WTC11 (cell line): ENCODE data around the gene ASB4.

Source experiments
- ATF3 ChIP-seq: sonication (generic); formaldehyde crosslinking; conservative IDR thresholded peaks from 2 replicates; pipeline ENCODE4 v1.8.1; 2022; ENCODE audit warnings: mild to moderate bottlenecking, missing genetic modification reagents
- CBFB ChIP-seq: sonication (generic); formaldehyde crosslinking; IDR thresholded peaks from 2 replicates; pipeline ENCODE4 v1.8.1; 2022; ENCODE audit warnings: mild to moderate bottlenecking, low read depth, missing genetic modification reagents
- CTCF ChIP-seq: fragments of 200-600 bp; IDR thresholded peaks from 2 replicates; pipeline ENCODE4 v1.8.0; 2022; ENCODE audit warnings: antibody characterized with exemption
- KAT7 ChIP-seq: sonication (generic); formaldehyde crosslinking; IDR thresholded peaks from 2 replicates; pipeline ENCODE4 v1.8.1; 2023; ENCODE audit warnings: missing genetic modification reagents, mild to moderate bottlenecking, borderline replicate concordance
- USF2 ChIP-seq: sonication (generic); formaldehyde crosslinking; IDR thresholded peaks from 2 replicates; pipeline ENCODE4 v1.8.1; 2023; ENCODE audit warnings: mild to moderate bottlenecking, missing genetic modification reagents, moderate library complexity
- ZNF121 ChIP-seq: sonication (generic); formaldehyde crosslinking; IDR thresholded peaks from 2 replicates; pipeline ENCODE4 v1.8.0; 2023; ENCODE audit warnings: missing genetic modification reagents
- ZNF232 ChIP-seq: sonication (generic); formaldehyde crosslinking; IDR thresholded peaks from 2 replicates; pipeline ENCODE4 v1.8.0; 2022; ENCODE audit warnings: mild to moderate bottlenecking, missing genetic modification reagents
- ZNF416 ChIP-seq: fragments of 250-450 bp; sonication (Bioruptor Pico); IDR thresholded peaks from 2 replicates; pipeline ENCODE4 v1.9.0; 2021; ENCODE audit warnings: mild to moderate bottlenecking, inconsistent platforms
- TF ChIP-seq, protein P1 (sequence below): sonication (generic); formaldehyde crosslinking; IDR thresholded peaks from 2 replicates; pipeline ENCODE4 v1.8.1; 2022; ENCODE audit warnings: low read depth, mild to moderate bottlenecking, moderate library complexity, missing genetic modification reagents, borderline replicate concordance
- TF ChIP-seq, protein P2 (sequence below): sonication (generic); formaldehyde crosslinking; conservative IDR thresholded peaks from 2 replicates; pipeline ENCODE4 v1.8.1; 2023; ENCODE audit warnings: mild to moderate bottlenecking, low read depth, missing genetic modification reagents, moderate library complexity

DNA sequence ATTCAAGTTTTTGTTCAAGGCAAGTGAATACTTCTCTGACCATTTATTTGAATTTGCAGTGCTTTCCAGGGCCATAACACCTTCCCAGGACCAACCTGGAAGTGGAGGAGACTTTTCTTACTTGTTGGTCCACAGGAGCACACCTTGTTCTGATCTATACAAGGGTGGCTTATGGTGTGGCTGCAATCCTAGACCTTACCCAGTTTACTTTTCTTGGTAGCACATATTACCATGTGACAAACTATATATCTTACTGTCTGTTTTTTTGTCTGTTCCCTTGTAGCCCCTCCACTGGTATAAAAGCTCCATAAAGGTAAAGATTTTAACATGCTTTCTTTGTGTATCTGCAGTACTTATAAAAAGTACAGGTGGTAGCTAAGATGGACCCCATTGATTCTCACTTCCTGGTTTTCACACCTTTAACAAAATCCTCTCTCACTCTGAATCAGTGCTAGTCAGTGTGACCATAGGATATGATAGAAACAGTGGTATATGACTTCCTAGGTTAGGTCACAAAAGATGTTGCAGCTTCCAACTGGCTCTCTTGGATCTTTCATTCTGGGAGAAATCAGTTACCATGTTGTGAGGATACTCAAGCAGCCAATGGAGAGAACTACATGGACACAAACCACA, 5.6 kb upstream of the ASB4 start:
- no peak for TF ChIP-seq ZNF121 (CRISPR knock-in tag)
- no peak for TF ChIP-seq KAT7 (CRISPR knock-in tag)
- no peak for TF ChIP-seq ATF3
- TF ChIP-seq, protein P1, sequence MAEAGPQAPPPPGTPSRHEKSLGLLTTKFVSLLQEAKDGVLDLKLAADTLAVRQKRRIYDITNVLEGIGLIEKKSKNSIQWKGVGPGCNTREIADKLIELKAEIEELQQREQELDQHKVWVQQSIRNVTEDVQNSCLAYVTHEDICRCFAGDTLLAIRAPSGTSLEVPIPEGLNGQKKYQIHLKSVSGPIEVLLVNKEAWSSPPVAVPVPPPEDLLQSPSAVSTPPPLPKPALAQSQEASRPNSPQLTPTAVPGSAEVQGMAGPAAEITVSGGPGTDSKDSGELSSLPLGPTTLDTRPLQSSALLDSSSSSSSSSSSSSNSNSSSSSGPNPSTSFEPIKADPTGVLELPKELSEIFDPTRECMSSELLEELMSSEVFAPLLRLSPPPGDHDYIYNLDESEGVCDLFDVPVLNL (CRISPR knock-in tag), result no peak
- no peak for TF ChIP-seq CTCF
- TF ChIP-seq CBFB (CRISPR knock-in tag), result no peak
- TF ChIP-seq, protein P2, sequence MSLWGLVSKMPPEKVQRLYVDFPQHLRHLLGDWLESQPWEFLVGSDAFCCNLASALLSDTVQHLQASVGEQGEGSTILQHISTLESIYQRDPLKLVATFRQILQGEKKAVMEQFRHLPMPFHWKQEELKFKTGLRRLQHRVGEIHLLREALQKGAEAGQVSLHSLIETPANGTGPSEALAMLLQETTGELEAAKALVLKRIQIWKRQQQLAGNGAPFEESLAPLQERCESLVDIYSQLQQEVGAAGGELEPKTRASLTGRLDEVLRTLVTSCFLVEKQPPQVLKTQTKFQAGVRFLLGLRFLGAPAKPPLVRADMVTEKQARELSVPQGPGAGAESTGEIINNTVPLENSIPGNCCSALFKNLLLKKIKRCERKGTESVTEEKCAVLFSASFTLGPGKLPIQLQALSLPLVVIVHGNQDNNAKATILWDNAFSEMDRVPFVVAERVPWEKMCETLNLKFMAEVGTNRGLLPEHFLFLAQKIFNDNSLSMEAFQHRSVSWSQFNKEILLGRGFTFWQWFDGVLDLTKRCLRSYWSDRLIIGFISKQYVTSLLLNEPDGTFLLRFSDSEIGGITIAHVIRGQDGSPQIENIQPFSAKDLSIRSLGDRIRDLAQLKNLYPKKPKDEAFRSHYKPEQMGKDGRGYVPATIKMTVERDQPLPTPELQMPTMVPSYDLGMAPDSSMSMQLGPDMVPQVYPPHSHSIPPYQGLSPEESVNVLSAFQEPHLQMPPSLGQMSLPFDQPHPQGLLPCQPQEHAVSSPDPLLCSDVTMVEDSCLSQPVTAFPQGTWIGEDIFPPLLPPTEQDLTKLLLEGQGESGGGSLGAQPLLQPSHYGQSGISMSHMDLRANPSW (CRISPR knock-in tag), result no peak
- no peak for TF ChIP-seq ZNF232 (CRISPR knock-in tag)
- TF ChIP-seq USF2 (CRISPR knock-in tag), result no peak
- no peak for TF ChIP-seq ZNF416 (CRISPR knock-in tag)
